ENCODE measurements around the gene SLC10A2. TPM values are rescaled to one million over a fixed set of nuclear protein-coding genes. Genes with fewer than 3 reads are reported as not detected.
"Not testable (repeated sequence)": the region's sequence is repeated elsewhere in the genome, so short reads cannot be mapped to it uniquely, and the experiment has no call there.

The SLC10A2 gene, protein sequence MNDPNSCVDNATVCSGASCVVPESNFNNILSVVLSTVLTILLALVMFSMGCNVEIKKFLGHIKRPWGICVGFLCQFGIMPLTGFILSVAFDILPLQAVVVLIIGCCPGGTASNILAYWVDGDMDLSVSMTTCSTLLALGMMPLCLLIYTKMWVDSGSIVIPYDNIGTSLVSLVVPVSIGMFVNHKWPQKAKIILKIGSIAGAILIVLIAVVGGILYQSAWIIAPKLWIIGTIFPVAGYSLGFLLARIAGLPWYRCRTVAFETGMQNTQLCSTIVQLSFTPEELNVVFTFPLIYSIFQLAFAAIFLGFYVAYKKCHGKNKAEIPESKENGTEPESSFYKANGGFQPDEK
- not detected for total RNA-seq

GRCh38 chr13:103066079-103066780 is at the start of gene SLC10A2:
Gene SLC10A2, minus strand, starts transcription at chr13:103066417. Its CDS starts 168 bp downstream, at chr13:103066249.
- Histone ChIP-seq H3K27me3 (replicated peaks; ENCODE audit: insufficient read depth) (no peaks in the 10 kb centered on the region), H3K36me3 (no peaks in the 10 kb centered on the region), H3K9me3 (no peaks in the 10 kb centered on the region), H3K4me1 (ENCODE audit: control insufficient read depth in 1 of 2, low read depth in 2 of 2) (no peaks in the 10 kb centered on the region), H3K4me3 (no peak within 1 kb of the TSS), H3K27ac (no peak within 1 kb of the TSS)
- ATAC-seq (ENCODE audit: insufficient number of reproducible peaks, low FRiP score, low read depth) (no peak), DNase-seq (ENCODE audit: low spot score) (no peak)
- no peak for TF ChIP-seq CTCF (IDR thresholded peaks at IDR 0.05)

GRCh38 chr13:103107580-103107979 is 41.4 kb upstream of the SLC10A2 start:
- Histone ChIP-seq H3K9me3 (no peaks in the 10 kb centered on the region), H3K36me3 (no peaks in the 10 kb centered on the region), H3K4me3 (no peak overlapping the region), H3K4me1 (ENCODE audit: control insufficient read depth in 1 of 2, low read depth in 2 of 2) (no peaks in the 10 kb centered on the region), H3K27ac (no peak overlapping the region), H3K27me3 (replicated peaks; ENCODE audit: insufficient read depth) (no peaks in the 10 kb centered on the region)
- no peak for DNase-seq (ENCODE audit: low spot score)
- no peak for ATAC-seq (ENCODE audit: insufficient number of reproducible peaks, low FRiP score, low read depth)
- no peak for TF ChIP-seq CTCF (IDR thresholded peaks at IDR 0.05)

DNA sequence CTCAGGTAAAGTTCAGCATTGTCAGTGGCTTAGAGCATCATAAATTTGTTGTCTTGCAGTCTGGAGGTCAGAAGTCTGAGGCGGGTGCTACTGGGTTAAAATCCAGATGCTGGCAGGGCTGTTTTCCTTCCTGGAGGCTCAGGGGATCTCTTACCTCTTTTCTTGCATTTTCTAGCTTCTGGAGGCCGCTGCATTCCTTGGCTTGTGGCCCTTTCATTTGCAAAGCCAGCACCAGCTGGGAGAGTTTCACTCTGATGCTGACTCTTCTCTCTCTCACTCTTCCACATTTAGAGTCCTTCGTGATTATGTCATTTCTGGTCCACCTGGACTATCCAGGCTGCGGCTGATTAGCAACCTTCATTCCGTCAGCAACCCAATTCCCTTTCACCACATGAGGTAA is 38.1 kb upstream of the SLC10A2 start:
- DNase-seq (ENCODE audit: low spot score) = no peak
- Histone ChIP-seq H3K27me3 (replicated peaks; ENCODE audit: insufficient read depth) (no peaks in the 10 kb centered on the region), H3K27ac (no peak overlapping the region), H3K4me3 (no peak overlapping the region), H3K4me1 (ENCODE audit: control insufficient read depth in 1 of 2, low read depth in 2 of 2) (no peaks in the 10 kb centered on the region), H3K9me3 (no peaks in the 10 kb centered on the region), H3K36me3 (no peaks in the 10 kb centered on the region)
- ATAC-seq (ENCODE audit: insufficient number of reproducible peaks, low FRiP score, low read depth) = no peak
- TF ChIP-seq CTCF (IDR thresholded peaks at IDR 0.05) = no peak

DNA sequence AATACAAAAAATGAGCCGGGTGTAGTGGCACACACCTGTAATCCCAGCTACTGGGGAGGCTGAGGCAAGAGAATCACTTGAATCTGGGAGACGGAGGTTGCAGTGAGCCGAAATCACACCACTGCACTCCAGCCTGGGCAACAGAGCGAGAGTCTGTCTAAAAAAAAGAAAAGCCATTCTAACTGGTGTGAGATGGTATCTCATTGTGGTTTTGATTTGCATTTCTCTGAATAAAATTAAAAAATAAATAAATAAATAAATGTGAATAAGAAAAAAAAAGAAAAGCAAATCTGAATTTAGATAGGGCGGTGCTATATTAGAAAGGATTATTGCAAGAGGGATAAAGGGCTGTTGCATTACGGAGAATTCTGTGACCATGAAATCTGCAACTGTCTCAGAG is 37.2 kb upstream of the SLC10A2 start:
- H3K4me1 ChIP-seq (ENCODE audit: control insufficient read depth in 1 of 2, low read depth in 2 of 2); H3K36me3 ChIP-seq; ATAC-seq (ENCODE audit: insufficient number of reproducible peaks, low FRiP score, low read depth); DNase-seq (ENCODE audit: low spot score); H3K9me3 ChIP-seq; H3K27me3 ChIP-seq (replicated peaks; ENCODE audit: insufficient read depth); H3K4me3 ChIP-seq; H3K27ac ChIP-seq: not testable (repeated sequence)

- H3K27ac ChIP-seq = no peak overlapping the region
- DNase-seq (ENCODE audit: low spot score) (no peak), ATAC-seq (ENCODE audit: insufficient number of reproducible peaks, low FRiP score, low read depth) (no peak)
- no peaks in the 10 kb centered on the region for H3K36me3 ChIP-seq
- no peaks in the 10 kb centered on the region for H3K9me3 ChIP-seq
- H3K27me3 ChIP-seq (replicated peaks; ENCODE audit: insufficient read depth) = no peaks in the 10 kb centered on the region
- no peak for TF ChIP-seq CTCF (IDR thresholded peaks at IDR 0.05)
- H3K4me3 ChIP-seq = no peak overlapping the region
- H3K4me1 ChIP-seq (ENCODE audit: control insufficient read depth in 1 of 2, low read depth in 2 of 2) = no peaks in the 10 kb centered on the region
Observed at GRCh38 chr13:103102482-103102881, 36.3 kb upstream of the SLC10A2 start.

All from thoracic aorta (tissue), 2 donors.